ENCODE measurements around the gene SH3GL2.
A peak's percentile ranks its signal among the peaks of the same experiment; 100 is the strongest.

Gene SH3GL2

GRCh38 chr9:17799369-17799768 is 220.5 kb downstream of the SH3GL2 start:
- no peak for TF ChIP-seq CTCF (IDR thresholded peaks at IDR 0.05; ENCODE audit: extremely low read depth, missing control alignments)
- no peak for DNase-seq (ENCODE audit: low spot score)

GRCh38 chr9:17800418-17800817 is 221.6 kb downstream of the SH3GL2 start:
- DNase-seq (ENCODE audit: low spot score): no peak
- TF ChIP-seq CTCF (IDR thresholded peaks at IDR 0.05; ENCODE audit: extremely low read depth, missing control alignments): no peak

GRCh38 chr9:17802249-17802857 is 223.5 kb downstream of the SH3GL2 start:
- peak; percentile 26 for TF ChIP-seq CTCF (IDR thresholded peaks at IDR 0.05; ENCODE audit: extremely low read depth, missing control alignments)
- peak; percentile 7 for DNase-seq (ENCODE audit: low spot score)

GRCh38 chr9:17807613-17808282 is 228.9 kb downstream of the SH3GL2 start:
- TF ChIP-seq CTCF (IDR thresholded peaks at IDR 0.05; ENCODE audit: extremely low read depth, missing control alignments): no peak
- no peak for DNase-seq (ENCODE audit: low spot score)

GRCh38 chr9:17810317-17810716 is 231.5 kb downstream of the SH3GL2 start:
- no peak for TF ChIP-seq CTCF (IDR thresholded peaks at IDR 0.05; ENCODE audit: extremely low read depth, missing control alignments)
- no peak for DNase-seq (ENCODE audit: low spot score)

DNA sequence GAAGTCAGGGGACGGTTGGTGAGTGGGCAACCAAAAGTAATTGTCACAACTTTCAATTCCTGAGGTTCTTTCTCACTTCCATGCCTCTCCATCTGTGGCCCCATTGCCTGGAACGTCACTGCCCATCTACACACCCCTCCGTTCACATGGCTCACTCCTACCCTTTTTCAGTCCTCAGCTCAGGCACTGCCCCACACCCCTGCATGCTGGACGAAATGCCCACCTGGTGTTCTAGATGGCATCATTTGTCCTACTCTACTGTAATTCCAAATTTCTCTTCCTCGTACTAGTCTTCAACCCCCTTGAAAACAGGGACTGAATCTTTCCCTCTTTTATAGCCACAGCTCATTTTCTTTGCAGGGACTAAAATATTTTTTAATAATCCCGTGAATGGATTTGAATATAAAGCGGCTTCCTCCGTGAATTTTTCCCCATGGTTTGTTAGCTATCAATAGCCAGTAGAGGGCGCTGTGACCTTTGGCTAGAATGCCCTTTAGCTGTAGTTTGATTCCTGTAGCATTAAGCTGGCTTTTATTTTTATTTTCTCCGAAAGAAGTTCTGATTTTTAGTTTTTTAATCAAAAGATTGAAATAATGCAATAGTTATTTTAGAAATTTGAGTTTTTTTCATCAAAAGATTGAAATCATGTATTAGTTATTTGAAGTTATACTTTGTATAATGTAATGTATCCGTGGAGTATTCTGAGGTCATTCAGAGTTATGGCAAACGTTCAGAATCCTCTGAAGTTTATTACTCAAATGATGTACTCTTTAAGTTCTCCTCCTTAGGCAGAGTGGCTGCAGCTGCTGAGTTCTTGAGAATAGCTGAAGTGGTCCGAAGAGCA is 232.1 kb downstream of the SH3GL2 start:
- TF ChIP-seq CTCF (IDR thresholded peaks at IDR 0.05; ENCODE audit: extremely low read depth, missing control alignments): peak; percentile 60
- peak; percentile 31 for DNase-seq (ENCODE audit: low spot score)

- no peak for TF ChIP-seq CTCF (IDR thresholded peaks at IDR 0.05; ENCODE audit: extremely low read depth, missing control alignments)
These were observed 234.9 kb downstream of the SH3GL2 start for GRCh38 chr9:17813798-17814197.

More at GRCh38 chr9:17813798-17814197, 234.9 kb downstream of the SH3GL2 start:
- no peak for DNase-seq (ENCODE audit: low spot score)
